NCI-H82 (cell line): ENCODE results near the gene CGB1.

Source experiments
- DNase-seq: peaks from one replicate; lab custom pipeline; 2025; lab: John Stamatoyannopoulos, UW

The CGB1 gene

GRCh38 chr19:48994035-48994386 is 42.7 kb downstream of the CGB1 start:
- no peak for DNase-seq

- peak; percentile 99 for DNase-seq
Measured at GRCh38 chr19:48993175-48994034, 43.3 kb downstream of the CGB1 start, which contains the start of the genes GYS1 and RUVBL2. GYS1 (minus strand) TSS chr19:48993309; CDS start chr19:48993112, 197 bp downstream. RUVBL2 (plus strand) TSS chr19:48993887; CDS start chr19:48993912, 25 bp downstream.

GRCh38 chr19:48992581-48993174 is 44.0 kb downstream of the CGB1 start:
- DNase-seq, result peak; percentile 67

GRCh38 chr19:48991873-48992580 is 44.7 kb downstream of the CGB1 start:
- peak; percentile 72 for DNase-seq

- no peak for DNase-seq
Measured at GRCh38 chr19:48991011-48991609, 45.6 kb downstream of the CGB1 start.

GRCh38 chr19:48990400-48990799 is 46.3 kb downstream of the CGB1 start:
- DNase-seq, result no peak

- DNase-seq, result peak; percentile 54
Measured at GRCh38 chr19:48989701-48990291, 46.9 kb downstream of the CGB1 start.

GRCh38 chr19:48988860-48989259 is 47.8 kb downstream of the CGB1 start:
- DNase-seq, result no peak

- no peak for DNase-seq
Measured at GRCh38 chr19:48988286-48988685, 48.4 kb downstream of the CGB1 start.

GRCh38 chr19:48987323-48987722 is 49.4 kb downstream of the CGB1 start:
- DNase-seq, result no peak

GRCh38 chr19:48986211-48986610 is 50.5 kb downstream of the CGB1 start:
- no peak for DNase-seq

GRCh38 chr19:48985711-48986110 is 51.0 kb downstream of the CGB1 start:
- no peak for DNase-seq
